HG02623 (cell line): ENCODE measurements around the gene IL12RB2.
"Not testable (repeated sequence)": the region's sequence is repeated elsewhere in the genome, so short reads cannot be mapped to it uniquely, and the experiment has no call there.

Experiments used
- ATAC-seq: cut with Tn5 transposase; IDR thresholded peaks from one replicate; pipeline ENCODE4 v1.9.1; 2021; ENCODE audit warnings: moderate library complexity; ENCODE audit not compliant: unreplicated experiment

The IL12RB2 gene

GRCh38 chr1:67430358-67431155 lies 122.9 kb downstream of the IL12RB2 start, which contains the start of gene SERBP1:
TSS of gene SERBP1 (minus strand) at chr1:67430402. CDS start at chr1:67430300, 102 bp downstream.
- ATAC-seq: peak; percentile 86

GRCh38 chr1:67431156-67431765 lies 123.6 kb downstream of the IL12RB2 start:
- no peak for ATAC-seq

DNA sequence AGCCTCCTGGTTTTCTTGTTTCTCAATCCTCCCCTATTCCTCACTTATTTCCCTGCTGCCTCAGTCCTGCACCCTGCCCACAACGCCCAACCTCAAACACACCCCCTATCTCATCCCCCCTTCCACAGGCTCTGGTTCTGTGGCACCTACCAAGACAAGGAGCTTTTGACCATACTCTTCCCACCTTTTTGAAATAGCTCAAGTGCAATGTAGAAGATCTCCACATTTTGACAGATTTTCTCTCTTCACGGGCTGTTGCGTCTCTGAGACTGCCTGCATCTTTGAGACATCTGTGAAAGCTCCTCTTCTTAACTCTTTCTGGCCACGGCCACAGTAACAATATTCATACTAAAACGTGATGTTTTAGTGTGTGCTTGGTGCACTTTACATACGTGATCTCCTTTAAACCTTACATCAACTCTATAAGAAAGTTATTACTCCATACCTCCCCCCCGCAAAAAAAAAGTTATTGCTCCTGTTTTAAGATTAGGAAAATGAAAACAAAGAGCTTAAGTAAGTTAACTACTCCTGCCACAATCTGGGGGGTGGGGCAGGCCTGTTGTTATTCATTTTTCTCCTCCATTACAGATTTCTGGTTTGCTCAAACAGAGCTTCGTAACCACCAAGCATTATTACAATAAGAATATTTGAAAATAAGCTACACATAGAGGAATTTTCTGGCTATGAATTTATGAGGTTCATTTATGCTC lies 124.4 kb downstream of the IL12RB2 start:
- no peak for ATAC-seq

DNA sequence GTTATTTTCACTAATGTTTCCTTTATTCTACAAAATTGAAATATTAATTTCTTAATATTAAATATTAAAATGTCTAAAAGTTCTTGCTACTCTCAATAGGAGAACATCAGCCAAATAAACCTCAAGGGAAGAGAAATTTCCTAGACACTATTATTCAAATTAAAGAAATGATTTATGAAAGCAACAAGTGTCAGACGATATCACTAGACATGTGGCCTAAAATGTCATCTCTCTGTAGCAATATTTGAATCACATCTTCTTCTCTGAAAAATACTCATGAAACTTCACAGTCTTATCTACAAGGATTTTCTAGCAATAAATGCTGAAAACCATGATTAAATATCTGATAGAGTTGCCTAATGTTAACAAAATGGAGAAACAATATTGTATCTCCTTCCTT lies 125.1 kb downstream of the IL12RB2 start:
- no peak for ATAC-seq

DNA sequence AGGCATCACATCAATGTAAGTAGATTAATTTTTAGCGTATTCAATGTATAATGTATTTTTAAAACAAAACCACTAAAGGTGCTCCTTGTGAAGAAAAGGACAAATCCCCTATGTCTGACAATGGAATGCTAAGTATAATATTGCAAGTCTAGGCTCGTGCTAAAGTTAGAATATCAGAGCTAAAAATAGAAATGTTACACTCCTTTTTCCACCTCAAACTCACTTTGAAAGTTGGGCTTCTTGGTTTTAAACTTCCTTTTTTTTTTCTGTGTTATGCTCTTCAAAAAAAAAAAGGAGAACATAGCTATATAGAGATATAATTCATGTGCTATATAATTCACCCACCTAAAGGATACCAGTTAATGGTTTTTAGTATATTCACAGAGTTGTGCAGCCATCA lies 126.2 kb downstream of the IL12RB2 start:
- ATAC-seq: no peak

DNA sequence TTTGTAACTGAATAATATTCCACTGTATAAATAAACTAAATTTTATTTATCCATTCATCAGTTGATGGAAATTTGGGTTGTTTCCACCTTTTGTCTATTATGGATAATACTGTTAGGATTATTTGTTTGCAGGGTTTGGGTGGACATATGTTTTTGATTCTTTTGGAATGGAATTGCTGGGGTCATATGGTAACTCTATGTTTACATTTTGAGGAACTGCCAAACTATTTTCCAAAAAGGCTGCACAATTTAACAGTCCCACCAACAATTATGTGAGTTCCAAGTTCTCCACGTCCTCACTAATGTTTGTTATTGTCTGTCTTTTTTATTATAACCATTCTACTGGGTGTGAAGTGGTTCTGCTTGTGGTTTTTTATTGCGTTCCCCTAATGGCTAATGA lies 126.8 kb downstream of the IL12RB2 start:
- ATAC-seq: no peak

DNA sequence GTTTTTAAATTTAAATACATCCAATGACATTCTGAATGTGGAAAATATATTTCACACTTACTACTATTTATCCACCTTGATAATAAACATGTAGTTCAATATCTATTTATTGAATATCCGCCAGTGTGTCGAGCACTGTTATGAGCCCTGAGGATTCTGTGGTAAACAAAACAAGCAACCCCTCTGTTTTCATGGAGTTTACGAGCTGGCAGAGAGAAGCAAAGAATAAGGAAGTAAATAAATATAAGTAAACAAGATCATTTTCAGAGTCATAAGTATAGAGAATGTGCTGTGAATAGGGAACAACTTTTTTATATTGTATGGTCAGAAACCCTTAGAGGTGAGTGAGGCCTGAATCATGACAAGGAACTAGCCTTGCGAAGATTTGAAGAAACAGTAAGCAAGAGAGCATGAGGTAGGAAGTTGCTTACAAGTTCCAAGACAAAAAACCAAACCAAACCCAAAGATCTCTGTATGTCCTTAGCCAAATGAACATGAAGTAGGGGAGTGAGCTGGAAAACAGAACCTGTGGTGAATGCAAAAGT lies 128.9 kb downstream of the IL12RB2 start:
- ATAC-seq: no peak

DNA sequence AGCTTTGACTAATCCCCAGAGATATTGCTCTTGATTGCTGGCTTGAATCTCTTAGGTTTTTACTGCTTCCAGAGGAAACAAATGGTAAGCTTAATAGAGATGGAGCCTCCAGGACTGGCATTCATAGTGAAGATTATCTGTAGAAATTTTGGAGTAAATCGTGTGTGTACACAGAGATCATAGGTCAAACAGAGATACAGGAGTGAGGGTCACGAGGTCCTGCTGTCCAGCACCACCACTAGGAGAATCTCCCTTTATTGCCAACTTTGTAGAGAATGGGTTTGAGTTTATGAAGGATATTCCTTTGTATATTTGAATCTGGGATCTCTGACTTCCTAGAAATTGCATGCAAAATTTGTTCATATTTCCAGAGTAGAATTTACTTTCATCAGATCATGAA lies 130.3 kb downstream of the IL12RB2 start:
- no peak for ATAC-seq

GRCh38 chr1:67439277-67440029 lies 131.8 kb downstream of the IL12RB2 start:
- no peak for ATAC-seq

DNA sequence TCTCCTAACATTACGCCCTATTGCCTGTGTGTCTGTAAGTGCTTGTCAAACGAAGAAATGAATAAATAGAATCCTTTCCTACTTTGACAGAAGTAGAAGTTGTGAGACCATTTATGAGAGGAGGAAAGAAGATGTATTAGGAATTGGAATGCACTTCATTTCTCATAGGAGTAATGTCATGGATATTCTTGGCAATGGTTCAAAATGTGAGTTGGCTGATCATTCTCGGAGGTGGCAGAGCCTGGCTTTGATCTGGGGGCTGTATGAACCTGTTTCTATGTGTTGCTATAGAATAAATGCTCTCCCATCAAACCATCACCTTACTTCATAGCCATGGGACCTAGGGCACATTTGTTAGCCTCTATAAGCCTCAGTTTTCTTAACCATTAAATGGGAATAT lies 132.7 kb downstream of the IL12RB2 start:
- ATAC-seq: no peak

GRCh38 chr1:67441183-67441582 lies 133.5 kb downstream of the IL12RB2 start:
- ATAC-seq: no peak

DNA sequence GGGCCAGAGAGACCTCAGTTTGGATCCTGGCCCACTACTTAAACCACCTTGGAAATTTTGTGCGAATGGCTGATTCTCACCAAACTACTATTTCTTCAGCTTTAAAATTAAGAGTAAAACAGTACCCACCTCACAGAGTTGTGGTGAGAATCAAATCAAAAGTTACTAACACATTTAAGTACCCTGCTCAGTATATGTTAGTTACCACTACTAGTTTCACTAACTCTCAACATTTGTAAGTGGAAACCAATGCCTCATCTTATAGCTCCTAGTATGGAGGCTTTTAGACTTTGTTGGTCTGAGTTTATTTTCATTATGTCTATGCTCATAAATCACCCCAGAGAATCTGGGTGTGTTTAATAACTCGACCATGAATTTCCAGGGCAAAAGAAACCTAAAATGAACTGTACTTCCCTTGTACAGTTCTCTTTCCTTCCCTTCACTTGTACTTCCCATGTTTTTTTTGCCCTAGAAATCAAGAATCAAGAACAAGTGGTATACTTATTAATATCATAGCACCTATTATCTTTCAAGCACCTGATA lies 134.1 kb downstream of the IL12RB2 start:
- no peak for ATAC-seq

GRCh38 chr1:67446014-67446413 lies 138.3 kb downstream of the IL12RB2 start:
- ATAC-seq: not testable (repeated sequence)
